K562 (cell line): Measurements from ENCODE around the gene CCDC141. TPM values are rescaled to one million over a fixed set of nuclear protein-coding genes. Genes with fewer than 3 reads are reported as not detected.

Source experiments
- ASH1L ChIP-seq: fragments of 450-650 bp; IDR thresholded peaks from 2 replicates; pipeline ENCODE4 v1.6.1; 2018; ENCODE audit warnings: borderline replicate concordance, mild to moderate bottlenecking, low read depth; ENCODE audit not compliant: partially characterized antibody
- BDP1 ChIP-seq: IDR thresholded peaks from 3 replicates; pipeline ENCODE4 v1.6.1; 2011; ENCODE audit not compliant: insufficient read length, insufficient read depth
- C11orf30 ChIP-seq: fragments of 450-650 bp; IDR thresholded peaks from 2 replicates; pipeline ENCODE4 v1.6.1; 2016; ENCODE audit warnings: low read depth, mild to moderate bottlenecking
- CBX8 ChIP-seq: fragments of 200-600 bp; sonication (generic); IDR thresholded peaks from 2 replicates; pipeline ENCODE4 v1.6.1; 2012; ENCODE audit warnings: borderline replicate concordance, mixed run types, low read depth, mild to moderate bottlenecking, moderate library complexity, mixed read lengths, low read length, control low read depth, inconsistent platforms; ENCODE audit not compliant: poor library complexity, severe bottlenecking; ENCODE audit errors: extremely low read depth
- MYNN ChIP-seq, 2 experiments: sonication (generic); formaldehyde crosslinking in 1 of 2; IDR thresholded peaks; 2 replicates each; pipeline versions ENCODE4 v1.5.0 to v1.6.1; 2016 to 2020; ENCODE audit warnings: antibody characterized with exemption in 1 of 2, missing genetic modification reagents in 1 of 2
- NFE2L1 ChIP-seq: fragments of 450-650 bp; IDR thresholded peaks from 2 replicates; pipeline ENCODE4 v1.6.1; 2016; ENCODE audit warnings: missing genetic modification characterization, low read depth, mild to moderate bottlenecking, missing compliant biosample characterization, moderate library complexity, borderline replicate concordance
- PHF21A ChIP-seq: fragments of 450-650 bp; IDR thresholded peaks from 2 replicates; pipeline ENCODE4 v1.6.1; 2017; ENCODE audit warnings: low read depth, borderline replicate concordance
- RAD21 ChIP-seq, 2 experiments: fragments of 250-450 bp in 1 of 2; fragments of 450-650 bp in 1 of 2; sonication (Bioruptor Pico) in 1 of 2; formaldehyde crosslinking in 1 of 2; IDR thresholded peaks in 1 of 2; conservative IDR thresholded peaks in 1 of 2; 2 replicates each; pipeline versions ENCODE4 v1.4.0 to v1.8.0; 2020 to 2022; ENCODE audit warnings: mild to moderate bottlenecking in 2 of 2, moderate library complexity in 1 of 2
- RAD51 ChIP-seq: fragments of 450-650 bp; IDR thresholded peaks from 2 replicates; pipeline ENCODE4 v1.7.1; 2016; ENCODE audit warnings: low read depth, mild to moderate bottlenecking, borderline replicate concordance
- RNF219 ChIP-seq: fragments of 250-450 bp; sonication (Bioruptor Pico); IDR thresholded peaks from 2 replicates; pipeline ENCODE4 v1.5.0; 2022; ENCODE audit warnings: mild to moderate bottlenecking
- RUNX1 ChIP-seq: sonication (generic); IDR thresholded peaks from 2 replicates; pipeline ENCODE4 v1.6.1; 2016; ENCODE audit warnings: antibody characterized with exemption, low read depth
- ZNF277 ChIP-seq: fragments of 250-450 bp; sonication (Bioruptor Pico); IDR thresholded peaks from 2 replicates; pipeline ENCODE4 v1.8.0; 2022; ENCODE audit warnings: inconsistent platforms, mild to moderate bottlenecking, moderate library complexity, borderline replicate concordance
- ZNF668 ChIP-seq: fragments of 250-450 bp; sonication (Bioruptor Pico); IDR thresholded peaks from 2 replicates; pipeline ENCODE4 v1.8.0; 2022; ENCODE audit warnings: mild to moderate bottlenecking, inconsistent platforms
- ZNF717 ChIP-seq: fragments of 250-450 bp; sonication (Bioruptor Pico); IDR thresholded peaks from 2 replicates; pipeline ENCODE4 v1.5.0; 2021
- polyA plus RNA-seq, 8 experiments: library from polyadenylated mRNA; depleted of rRNA in 4 of 8; stranded (reverse) in 5 of 8; unstranded in 3 of 8; fragments of >200 nt; fragmentation: Nextera tagmentation in 2 of 8; fragmentation: Illumina TruSeq in 1 of 8; extraction: Ambion mirVana in 2 of 8; extraction: Trizol in 1 of 8; gene quantifications; 2 replicates each; pipeline versions ENCODE4 v1.2.1 to v1.2.3, GENCODE V29; 2011 to 2014; ENCODE audit warnings: inconsistent platforms in 1 of 8, missing spikeins in 1 of 8
- total RNA-seq, 7 experiments: library from RNA; depleted of rRNA in 6 of 7; stranded (reverse); fragments of >200 nt in 6 of 7; fragmentation: Illumina TruSeq in 2 of 7; extraction: Trizol in 2 of 7; gene quantifications; 2 replicates each; pipeline versions ENCODE4 v1.2.1 to v1.2.3, GENCODE V29; 2011 to 2021; ENCODE audit warnings: low replicate concordance in 1 of 7
- TF ChIP-seq, protein P1 (sequence below): fragments of 250-450 bp; sonication (Bioruptor Pico); IDR thresholded peaks from 2 replicates; pipeline ENCODE4 v1.5.0; 2021

The CCDC141 gene
- total and polyA plus RNA-seq, 9 of the 15 experiments (the other 6 are each of a cell fraction or from before 2014, with no cell fraction given), result 0.09 TPM; not detected in 8

DNA sequence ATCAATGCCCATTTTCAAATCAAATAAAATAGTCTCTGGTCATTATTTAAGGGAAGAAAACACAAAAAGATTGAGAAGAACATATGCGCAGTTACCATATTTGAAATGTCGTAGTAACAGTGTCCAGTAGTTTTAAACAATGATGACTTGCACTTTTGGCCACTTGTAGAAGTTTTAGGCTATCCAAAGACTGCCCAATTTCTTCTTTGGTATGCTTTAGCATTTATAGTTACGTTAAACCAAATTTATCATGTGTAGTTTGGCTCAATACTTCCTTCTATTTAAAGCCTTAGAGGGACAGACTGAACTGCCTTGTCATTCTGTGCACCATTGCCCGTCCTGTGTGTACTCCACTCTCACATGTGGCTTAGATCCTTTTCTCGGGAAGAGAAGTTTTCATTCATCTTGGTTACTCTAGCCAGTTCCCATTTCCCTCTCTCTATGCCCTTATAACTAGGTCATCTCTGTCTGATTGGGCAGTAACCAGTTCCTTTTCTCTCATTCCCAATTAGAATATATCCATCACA, 157.9 kb downstream of the CCDC141 start (continued):
- TF ChIP-seq ZNF277 (no peak), C11orf30 (peak; percentile 54; the same call in 1 of the 2 replicates), MYNN (IDR thresholded peaks at IDR 0.05) (no peak), MYNN (CRISPR knock-in tag; IDR thresholded peaks at IDR 0.05) (no peak), ASH1L (no peak), RAD21 (CRISPR knock-in tag; conservative IDR thresholded peaks at IDR 0.05 in 1 of 2, IDR thresholded peaks at IDR 0.05 in 1 of 2) (no peak), ZNF717 (CRISPR knock-in tag) (no peak), NFE2L1 (tag) (peak; percentile 52; the same call in 1 of the 2 replicates), RUNX1 (no peak), CBX8 (no peak), PHF21A (no peak), BDP1 (no peak), ZNF668 (CRISPR knock-in tag) (no peak), RAD51 (no peak), RNF219 (CRISPR knock-in tag) (no peak)
- TF ChIP-seq, protein P1, sequence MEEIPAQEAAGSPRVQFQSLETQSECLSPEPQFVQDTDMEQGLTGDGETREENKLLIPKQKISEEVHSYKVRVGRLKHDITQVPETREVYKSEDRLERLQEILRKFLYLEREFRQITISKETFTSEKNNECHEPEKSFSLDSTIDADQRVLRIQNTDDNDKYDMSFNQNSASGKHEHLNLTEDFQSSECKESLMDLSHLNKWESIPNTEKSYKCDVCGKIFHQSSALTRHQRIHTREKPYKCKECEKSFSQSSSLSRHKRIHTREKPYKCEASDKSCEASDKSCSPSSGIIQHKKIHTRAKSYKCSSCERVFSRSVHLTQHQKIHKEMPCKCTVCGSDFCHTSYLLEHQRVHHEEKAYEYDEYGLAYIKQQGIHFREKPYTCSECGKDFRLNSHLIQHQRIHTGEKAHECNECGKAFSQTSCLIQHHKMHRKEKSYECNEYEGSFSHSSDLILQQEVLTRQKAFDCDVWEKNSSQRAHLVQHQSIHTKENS (CRISPR knock-in tag), result no peak
